Caco-2 (cell line): ENCODE data around the gene WWOX. TPM values are rescaled to one million over a fixed set of nuclear protein-coding genes. Genes with fewer than 3 reads are reported as not detected.

Source experiments
- BruUV-seq: library from RNA; stranded (reverse); fragments of 400-500 nt; replicated peaks from 2 replicates; lab custom pipeline; 2021; lab: Mats Ljungman, UMichigan
- CTCF ChIA-PET: fragments of 300-600 bp; sonication (Branson Sonifier 250); formaldehyde crosslinking; loops from one replicate; lab custom pipeline; 2022; ENCODE audit warnings: antibody characterized with exemption; lab: Charles Lee
- POLR2A ChIA-PET: fragments of 300-600 bp; sonication (Branson Sonifier 250); formaldehyde crosslinking; loops from one replicate; lab custom pipeline; 2022; ENCODE audit warnings: antibody characterized with exemption; lab: Charles Lee
- DNase-seq, 2 experiments: peaks; one replicate each; pipeline versions ENCODE4 v3.0.0 to v3.0.0-alpha.2; 2020 to 2022
- H3K27me3 ChIP-seq: replicated peaks from 2 replicates; pipeline ENCODE4 v1.6.0; 2011; ENCODE audit warnings: low read length; ENCODE audit not compliant: control insufficient read depth, insufficient read depth
- H3K36me3 ChIP-seq: 2 replicates; pipeline ENCODE4 v1.5.1; 2011; ENCODE audit warnings: low read length; ENCODE audit not compliant: control insufficient read depth, insufficient read depth
- H3K4me1 ChIP-seq: fragments of 250-450 bp; sonication (Bioruptor Pico); 2 replicates; pipeline ENCODE4 v1.5.1; 2020; ENCODE audit warnings: mild to moderate bottlenecking
- H3K4me3 ChIP-seq: 2 replicates; pipeline ENCODE4 v1.5.1; 2011; ENCODE audit warnings: low read depth, mild to moderate bottlenecking, control low read depth, low read length
- H3K9me3 ChIP-seq: fragments of 250-450 bp; sonication (Bioruptor Pico); 2 replicates; pipeline ENCODE4 v1.5.1; 2020; ENCODE audit warnings: mild to moderate bottlenecking, moderate library complexity
- H3K27ac Mint-ChIP-seq: one replicate; pipeline ENCODE4 v1.8.0; 2022; ENCODE audit warnings: mixed read lengths; ENCODE audit not compliant: unreplicated experiment
- H3K27me3 Mint-ChIP-seq: one replicate; pipeline ENCODE4 v1.8.0; 2022; ENCODE audit warnings: mixed read lengths; ENCODE audit not compliant: insufficient read depth, unreplicated experiment
- H3K36me3 Mint-ChIP-seq: one replicate; pipeline ENCODE4 v1.8.0; 2022; ENCODE audit warnings: mild to moderate bottlenecking, mixed read lengths; ENCODE audit not compliant: insufficient read depth, unreplicated experiment
- H3K4me1 Mint-ChIP-seq: one replicate; pipeline ENCODE4 v1.8.0; 2022; ENCODE audit warnings: low read depth, mixed read lengths; ENCODE audit not compliant: unreplicated experiment
- H3K4me3 Mint-ChIP-seq: one replicate; pipeline ENCODE4 v1.8.0; 2022; ENCODE audit warnings: mild to moderate bottlenecking, moderate library complexity, mixed read lengths; ENCODE audit not compliant: unreplicated experiment
- H3K9me3 Mint-ChIP-seq: one replicate; pipeline ENCODE4 v1.8.0; 2022; ENCODE audit warnings: mixed read lengths; ENCODE audit not compliant: unreplicated experiment
- CTCF ChIP-seq, 2 experiments: fragments of 200-600 bp in 1 of 2; IDR thresholded peaks; 1 replicate in 1 of 2; 2 replicates in 1 of 2; pipeline versions ENCODE4 v1.5.1 to v1.8.0; 2011 to 2022; ENCODE audit warnings: antibody characterized with exemption in 1 of 2, control low read depth in 1 of 2, inconsistent platforms in 1 of 2, low read depth in 1 of 2, low read length in 1 of 2, mild to moderate bottlenecking in 1 of 2, moderate library complexity in 1 of 2; ENCODE audit not compliant: insufficient read depth in 1 of 2, severe bottlenecking in 1 of 2, unreplicated experiment in 1 of 2
- intact Hi-C: fragments of 100-400 bp; cut with micrococcal nuclease; formaldehyde crosslinking; loops from one replicate; pipeline ENCODE4 v1.10.0; 2022; ENCODE audit not compliant: unreplicated experiment
- total RNA-seq: library from RNA; stranded (reverse); gene quantifications from 2 replicates; pipeline ENCODE4 v1.2.3, GENCODE V29; 2022

Gene WWOX
- total RNA-seq, 1 experiment from 2014 or later = 45.0 TPM

DNA sequence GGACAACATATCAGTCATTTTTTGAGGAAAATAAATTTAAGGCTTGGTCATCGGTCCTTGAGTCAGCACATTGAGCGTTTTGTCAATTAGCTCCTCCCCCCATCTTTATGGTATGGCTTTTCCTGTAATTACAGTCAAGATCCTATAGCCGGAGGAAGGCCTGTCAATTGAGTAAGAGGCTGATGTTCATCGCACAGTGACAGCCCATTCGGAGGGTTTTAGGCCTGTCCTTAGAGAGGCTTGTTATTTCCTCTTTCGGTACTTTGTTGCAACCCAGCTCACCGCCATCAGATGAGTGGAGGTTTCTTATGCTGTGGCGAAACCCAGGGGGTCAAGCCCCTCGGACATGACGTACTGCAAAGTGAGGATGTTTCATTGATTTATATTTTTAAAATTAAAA, 395.2 kb downstream of the WWOX start:
- Histone ChIP-seq H3K4me1 (peaks cover 14% of the 10 kb centered on the region), H3K9me3 (no peaks in the 10 kb centered on the region), H3K27me3 (no peaks in the 10 kb centered on the region), H3K36me3 (no peaks in the 10 kb centered on the region; the same call in 1 of the 2 replicates), H3K4me3 (no peak overlapping the region)
- POLR2A ChIA-PET = no interaction called here
- H3K4me1 Mint-ChIP-seq = peaks cover 7% of the 10 kb centered on the region
- H3K36me3 Mint-ChIP-seq = peaks cover 6% of the 10 kb centered on the region
- peaks cover 19% of the 10 kb centered on the region for H3K9me3 Mint-ChIP-seq
- CTCF ChIA-PET = no interaction called here
- intact Hi-C loops = no loop called here
- TF ChIP-seq CTCF (IDR thresholded peaks at IDR 0.05; ENCODE audit: insufficient read depth in 1 of 2, low read depth in 1 of 2, low read length in 1 of 2, severe bottlenecking in 1 of 2, unreplicated experiment in 1 of 2) = no peak
- H3K27me3 Mint-ChIP-seq = no peaks in the 10 kb centered on the region
- H3K4me3 Mint-ChIP-seq = no peak overlapping the region
- no peak for DNase-seq
- H3K27ac Mint-ChIP-seq = no peak overlapping the region
- no TSS peak for BruUV-seq

GRCh38 chr16:78496189-78496588, 396.7 kb downstream of the WWOX start:
- no peak for TF ChIP-seq CTCF (IDR thresholded peaks at IDR 0.05; ENCODE audit: insufficient read depth in 1 of 2, low read depth in 1 of 2, low read length in 1 of 2, severe bottlenecking in 1 of 2, unreplicated experiment in 1 of 2)
- no peak overlapping the region for H3K4me3 ChIP-seq
- Mint-ChIP-seq H3K36me3 (peaks cover 6% of the 10 kb centered on the region), H3K27me3 (no peaks in the 10 kb centered on the region), H3K4me3 (no peak overlapping the region), H3K27ac (no peak overlapping the region), H3K9me3 (peaks cover 29% of the 10 kb centered on the region), H3K4me1 (peaks cover 15% of the 10 kb centered on the region)
- H3K9me3 ChIP-seq = no peaks in the 10 kb centered on the region
- H3K27me3 ChIP-seq = no peaks in the 10 kb centered on the region
- DNase-seq = no peak
- CTCF ChIA-PET = no interaction called here
- H3K4me1 ChIP-seq = peaks cover 25% of the 10 kb centered on the region
- POLR2A ChIA-PET = no interaction called here
- intact Hi-C loops = no loop called here
- BruUV-seq = no TSS peak
- no peaks in the 10 kb centered on the region; the same call in 1 of the 2 replicates for H3K36me3 ChIP-seq

GRCh38 chr16:78499399-78499798, 399.9 kb downstream of the WWOX start:
- POLR2A ChIA-PET = no interaction called here

More at GRCh38 chr16:78499399-78499798, 399.9 kb downstream of the WWOX start:
- intact Hi-C loops = no loop called here
- H3K9me3 ChIP-seq = no peaks in the 10 kb centered on the region
- H3K4me1 ChIP-seq = peaks cover 25% of the 10 kb centered on the region
- Mint-ChIP-seq H3K9me3 (peaks cover 29% of the 10 kb centered on the region), H3K27me3 (no peaks in the 10 kb centered on the region), H3K27ac (peak overlapping the region; percentile 72), H3K36me3 (peaks cover 6% of the 10 kb centered on the region), H3K4me3 (no peak overlapping the region), H3K4me1 (peaks cover 15% of the 10 kb centered on the region)
- CTCF ChIA-PET = interaction anchor here (0.6 kb wide), 1 partner anchor 597 kb away, joined by 3 read pairs; no protein-coding TSS in a partner anchor
- DNase-seq = no peak
- no peaks in the 10 kb centered on the region for H3K27me3 ChIP-seq
- no TSS peak for BruUV-seq
- H3K4me3 ChIP-seq = no peak overlapping the region
- H3K36me3 ChIP-seq = no peaks in the 10 kb centered on the region; the same call in 1 of the 2 replicates
- no peak for TF ChIP-seq CTCF (IDR thresholded peaks at IDR 0.05; ENCODE audit: insufficient read depth in 1 of 2, low read depth in 1 of 2, low read length in 1 of 2, severe bottlenecking in 1 of 2, unreplicated experiment in 1 of 2)
